Glomerular visceral epithelial cell (primary cell): ENCODE results near the gene CCDC38.

Experiments
- DNase-seq: peaks from one replicate; pipeline ENCODE4 v3.0.0-alpha.2; 2016; ENCODE audit errors: extremely low spot score

CCDC38 gene

DNA sequence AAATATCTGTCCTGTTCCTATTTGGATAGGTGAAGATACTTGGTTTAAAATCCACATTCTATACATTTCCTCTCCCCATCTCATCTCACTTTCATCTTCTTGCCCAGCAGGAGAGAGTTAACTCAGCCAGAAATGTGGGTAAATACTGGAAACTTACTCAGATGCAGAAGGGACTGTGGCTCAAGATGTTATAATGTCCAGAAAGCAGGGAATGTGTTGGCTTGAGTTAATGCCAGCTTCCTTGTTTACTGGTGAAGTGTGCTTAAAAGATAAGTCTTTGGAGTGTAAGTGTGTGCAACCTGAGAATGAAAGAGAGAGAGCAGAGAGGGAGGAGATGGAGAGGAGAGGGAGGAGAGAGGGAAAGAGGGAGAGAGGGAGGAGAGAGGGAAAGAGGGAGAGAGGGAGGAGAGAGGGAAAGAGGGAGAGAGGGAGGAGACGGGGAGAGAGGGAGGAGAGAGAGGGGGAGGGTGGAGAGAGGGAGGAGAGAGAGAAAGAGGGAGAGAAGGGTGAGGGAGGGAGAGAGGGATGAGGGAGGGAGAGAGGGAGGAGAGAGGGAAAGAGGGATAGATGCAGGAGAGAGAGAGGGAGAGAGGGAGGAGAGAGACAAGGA, 105.7 kb downstream of the CCDC38 start:
- no peak for DNase-seq

DNA sequence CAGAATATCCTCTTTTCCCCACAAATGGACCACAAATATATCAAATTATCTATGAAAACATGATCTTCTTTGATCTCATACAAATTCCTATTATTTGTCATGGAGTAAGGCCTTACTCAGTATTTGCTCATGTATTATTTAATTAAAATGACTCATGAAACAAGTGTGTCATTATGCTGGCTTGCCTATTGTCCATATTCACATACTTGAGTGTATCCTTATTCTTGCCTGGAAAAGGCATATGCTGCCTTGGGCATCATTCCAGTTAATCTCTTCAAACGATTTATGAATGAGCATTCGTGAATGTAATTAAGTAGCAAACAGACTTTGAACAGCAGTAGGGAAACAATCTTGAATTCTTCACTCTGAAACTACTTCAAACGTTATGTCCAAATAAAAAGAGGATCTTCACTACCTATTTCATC, 106.2 kb downstream of the CCDC38 start:
- DNase-seq = no peak

DNA sequence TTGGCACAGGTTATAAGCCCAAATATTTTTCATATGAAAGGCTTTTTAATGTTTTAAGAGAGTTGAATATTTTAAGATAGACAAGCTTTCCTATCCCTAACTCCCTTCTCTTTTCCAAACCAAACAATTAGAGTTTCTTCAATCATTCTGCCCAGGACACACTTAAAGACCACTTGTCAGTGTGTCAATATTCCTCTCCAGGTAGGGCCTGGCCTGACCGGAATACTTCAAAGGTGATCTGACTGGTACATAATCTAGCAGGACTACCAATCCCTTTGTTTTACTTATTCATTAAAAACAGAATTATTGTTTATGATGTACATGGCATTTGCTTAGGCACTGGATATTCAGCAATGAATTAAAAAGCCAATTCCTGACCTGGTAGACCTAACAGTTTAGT, 107.8 kb downstream of the CCDC38 start:
- DNase-seq = no peak

- DNase-seq = no peak
Observed at GRCh38 chr12:95830335-95831089, 111.9 kb downstream of the CCDC38 start.

- no peak for DNase-seq
Observed at GRCh38 chr12:95829395-95829794, 113.0 kb downstream of the CCDC38 start.

DNA sequence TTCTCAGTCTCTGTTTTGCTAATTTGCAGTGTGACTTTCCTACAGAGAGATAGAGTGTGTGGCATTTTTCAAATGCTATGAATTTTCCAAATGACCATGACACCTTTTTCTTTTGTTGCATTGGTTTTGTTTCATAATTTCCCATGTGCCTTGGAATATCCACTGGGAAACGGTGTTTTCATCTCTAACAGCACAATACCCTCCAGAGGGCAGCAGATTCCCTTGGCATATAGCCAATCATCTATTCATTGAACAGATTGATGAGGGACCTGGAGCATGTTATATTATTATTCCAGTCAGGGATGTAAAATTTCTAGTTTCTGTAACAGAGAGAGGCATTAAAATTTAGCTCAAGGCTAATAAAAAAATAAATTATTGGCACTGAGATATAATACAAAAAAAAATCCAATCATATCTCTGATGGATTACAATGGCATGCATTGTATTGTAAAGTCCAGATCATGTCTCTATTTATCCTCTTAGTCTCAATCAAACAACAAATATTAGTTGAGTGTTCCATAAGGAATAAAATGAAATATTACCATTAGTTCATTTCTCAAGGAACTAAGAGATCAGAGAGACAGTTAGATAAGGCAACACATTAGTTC, 122.2 kb downstream of the CCDC38 start:
- peak; percentile 51 for DNase-seq
